Gastroesophageal sphincter (tissue), 4 donors: Measurements from ENCODE around the gene NSUN3. TPM values are rescaled to one million over a fixed set of nuclear protein-coding genes. Genes with fewer than 3 reads are reported as not detected.
"Not testable (repeated sequence)": the region's sequence is repeated elsewhere in the genome, so short reads cannot be mapped to it uniquely, and the experiment has no call there.

Experiments used
- ATAC-seq: fragments of 150-250 bp; one replicate; pipeline ENCODE4 v1.9.1; 2016; ENCODE audit warnings: mild to moderate bottlenecking, moderate library complexity
- H3K27ac ChIP-seq, 4 donors: fragments of 200-600 bp; sonication (generic) in 3 of 4; 1 replicate in 3 of 4; 2 replicates in 1 of 4; pipeline ENCODE4 v1.5.1; 2016 to 2019
- H3K27me3 ChIP-seq: fragments of 200-600 bp; sonication (generic); one replicate; pipeline ENCODE4 v1.5.1; 2019
- H3K36me3 ChIP-seq, 2 donors: fragments of 200-600 bp; sonication (generic); one replicate each; pipeline ENCODE4 v1.5.1; 2019; ENCODE audit warnings: control low read depth in 1 of 2
- H3K4me1 ChIP-seq, 3 donors: fragments of 200-600 bp; sonication (generic); 1 replicate in 2 of 3; 2 replicates in 1 of 3; pipeline ENCODE4 v1.5.1; 2016 to 2019; ENCODE audit warnings: control low read depth in 2 of 3
- H3K4me3 ChIP-seq, 2 donors: fragments of 200-600 bp; sonication (generic); one replicate each; pipeline ENCODE4 v1.5.1; 2019; ENCODE audit warnings: mild to moderate bottlenecking in 1 of 2, moderate library complexity in 1 of 2
- H3K9me3 ChIP-seq, 3 donors: fragments of 200-600 bp; sonication (generic); one replicate each; pipeline ENCODE4 v1.5.1; 2017 to 2019; ENCODE audit warnings: control low read depth in 2 of 3
- EP300 ChIP-seq: sonication (generic); formaldehyde crosslinking; IDR thresholded peaks from one replicate; pipeline ENCODE4 v1.6.1; 2017; ENCODE audit warnings: antibody characterized with exemption, mild to moderate bottlenecking
- POLR2A ChIP-seq, 2 donors: fragments of 450-650 bp; IDR thresholded peaks; one replicate each; pipeline ENCODE4 v1.6.1; 2017; ENCODE audit warnings: antibody characterized with exemption in 2 of 2, mild to moderate bottlenecking in 2 of 2, moderate library complexity in 1 of 2
- POLR2AphosphoS5 ChIP-seq: sonication (generic); formaldehyde crosslinking; IDR thresholded peaks from one replicate; pipeline ENCODE4 v1.6.1; 2017; ENCODE audit warnings: antibody characterized with exemption
- WGBS, 2 donors: methylation state at CpG; one replicate each; pipeline ENCODE4 v1.1.5; 2018; ENCODE audit warnings: low coverage in 1 of 2; 5-methylcytosine and 5-hydroxymethylcytosine counted together
- total RNA-seq, 4 donors: library from RNA; depleted of rRNA; stranded (reverse); fragments of >200 nt; gene quantifications; one replicate each; pipeline ENCODE4 v1.1.0, GENCODE V29; 2016
- TF ChIP-seq, protein P1 (sequence below), 4 experiments: fragments of 200-600 bp in 2 of 4; fragments of 450-650 bp in 2 of 4; sonication (generic) in 1 of 4; IDR thresholded peaks; one replicate each; pipeline ENCODE4 v1.5.1; 2017 to 2019; ENCODE audit warnings: antibody characterized with exemption in 4 of 4, mild to moderate bottlenecking in 2 of 4, moderate library complexity in 2 of 4

Gene NSUN3
- total RNA-seq, 4 donors from 2014 or later = 4.7 to 12.8 (median 9.2) TPM

DNA sequence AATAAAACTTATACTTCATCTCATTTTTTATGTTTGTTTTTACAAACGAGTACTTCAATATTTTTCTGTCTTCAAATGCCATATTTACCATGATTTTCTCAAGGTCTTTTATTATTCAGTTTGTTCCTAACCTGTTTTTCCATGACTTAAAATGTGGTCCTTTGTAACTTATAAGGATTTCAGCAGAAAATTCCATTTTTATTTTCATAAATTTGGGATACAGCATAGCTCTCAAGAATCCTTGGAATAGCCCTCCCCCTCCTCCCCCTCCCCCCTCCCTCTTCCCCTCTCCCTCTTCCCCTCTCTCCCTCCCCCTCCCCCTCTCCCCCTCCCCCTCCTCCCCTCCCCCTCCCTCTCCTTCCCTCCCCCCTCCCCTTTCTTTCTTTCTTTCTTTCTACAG is 19.6 kb upstream of the NSUN3 start:
- ATAC-seq = no peak
- H3K9me3 ChIP-seq = no peaks in the 10 kb centered on the region
- peaks cover 0 to 42% of the 10 kb centered on the region in 2 donors for H3K36me3 ChIP-seq
- H3K27ac ChIP-seq = no peak overlapping the region
- H3K4me1 ChIP-seq = no peaks in the 10 kb centered on the region
- H3K27me3 ChIP-seq = no peaks in the 10 kb centered on the region
- no peak overlapping the region for H3K4me3 ChIP-seq
- TF ChIP-seq, protein P1, sequence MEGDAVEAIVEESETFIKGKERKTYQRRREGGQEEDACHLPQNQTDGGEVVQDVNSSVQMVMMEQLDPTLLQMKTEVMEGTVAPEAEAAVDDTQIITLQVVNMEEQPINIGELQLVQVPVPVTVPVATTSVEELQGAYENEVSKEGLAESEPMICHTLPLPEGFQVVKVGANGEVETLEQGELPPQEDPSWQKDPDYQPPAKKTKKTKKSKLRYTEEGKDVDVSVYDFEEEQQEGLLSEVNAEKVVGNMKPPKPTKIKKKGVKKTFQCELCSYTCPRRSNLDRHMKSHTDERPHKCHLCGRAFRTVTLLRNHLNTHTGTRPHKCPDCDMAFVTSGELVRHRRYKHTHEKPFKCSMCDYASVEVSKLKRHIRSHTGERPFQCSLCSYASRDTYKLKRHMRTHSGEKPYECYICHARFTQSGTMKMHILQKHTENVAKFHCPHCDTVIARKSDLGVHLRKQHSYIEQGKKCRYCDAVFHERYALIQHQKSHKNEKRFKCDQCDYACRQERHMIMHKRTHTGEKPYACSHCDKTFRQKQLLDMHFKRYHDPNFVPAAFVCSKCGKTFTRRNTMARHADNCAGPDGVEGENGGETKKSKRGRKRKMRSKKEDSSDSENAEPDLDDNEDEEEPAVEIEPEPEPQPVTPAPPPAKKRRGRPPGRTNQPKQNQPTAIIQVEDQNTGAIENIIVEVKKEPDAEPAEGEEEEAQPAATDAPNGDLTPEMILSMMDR (IDR thresholded peaks at IDR 0.05) = no peak
- TF ChIP-seq POLR2A (IDR thresholded peaks at IDR 0.05) (no peak), EP300 (no peak), POLR2AphosphoS5 (no peak)
- WGBS, 2 donors = 75 to 92% methylated on average over 1 of the region's 1 CpG

DNA sequence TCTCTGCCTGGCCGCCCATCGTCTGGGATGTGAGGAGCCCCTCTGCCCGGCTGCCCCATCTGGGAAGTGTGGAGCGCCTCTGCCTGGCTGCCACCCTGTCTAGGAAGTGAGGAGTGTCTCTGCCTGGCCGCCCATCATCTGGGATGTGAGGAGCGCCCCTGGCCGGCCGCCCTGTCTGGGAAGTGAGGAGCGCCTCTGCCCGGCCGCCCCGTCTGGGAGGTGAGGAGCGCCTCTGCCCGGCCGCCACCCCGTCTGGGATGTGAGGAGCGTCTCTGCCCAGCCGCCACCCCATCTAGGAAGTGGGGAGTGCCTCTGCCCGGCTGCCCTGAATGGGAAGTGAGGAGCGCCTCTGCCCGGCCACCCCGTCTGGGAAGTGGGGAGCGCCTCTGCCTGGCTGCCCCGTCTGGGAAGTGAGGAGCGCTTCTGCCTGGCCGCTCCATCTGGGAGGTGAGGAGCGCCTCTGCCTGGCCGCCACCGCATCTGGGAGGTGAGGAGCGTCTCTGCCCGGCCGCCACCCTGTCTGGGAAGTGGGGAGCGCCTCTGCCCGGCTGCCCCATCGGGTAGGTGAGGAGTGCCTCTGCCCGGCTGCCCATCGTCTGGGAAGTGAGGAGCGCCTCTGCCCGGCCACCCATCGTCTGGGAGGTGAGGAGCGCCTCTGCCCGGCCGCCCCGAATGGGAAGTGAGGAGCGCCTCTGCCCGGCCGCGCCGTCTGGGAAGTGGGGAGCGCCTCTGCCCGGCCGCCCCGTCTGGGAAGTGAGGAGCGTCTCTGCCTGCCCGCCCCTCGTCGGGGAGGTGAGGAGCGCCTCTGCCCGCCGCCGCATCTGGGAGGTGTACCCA is 18.5 kb upstream of the NSUN3 start:
- not testable (repeated sequence) for H3K27ac ChIP-seq, H3K4me3 ChIP-seq, H3K4me1 ChIP-seq, H3K9me3 ChIP-seq, H3K27me3 ChIP-seq, ATAC-seq
- WGBS, 2 donors = no CpG with 5 or more reads among the region's 61 CpGs
- peaks cover 0 to 37% of the 10 kb centered on the region in 2 donors for H3K36me3 ChIP-seq

DNA sequence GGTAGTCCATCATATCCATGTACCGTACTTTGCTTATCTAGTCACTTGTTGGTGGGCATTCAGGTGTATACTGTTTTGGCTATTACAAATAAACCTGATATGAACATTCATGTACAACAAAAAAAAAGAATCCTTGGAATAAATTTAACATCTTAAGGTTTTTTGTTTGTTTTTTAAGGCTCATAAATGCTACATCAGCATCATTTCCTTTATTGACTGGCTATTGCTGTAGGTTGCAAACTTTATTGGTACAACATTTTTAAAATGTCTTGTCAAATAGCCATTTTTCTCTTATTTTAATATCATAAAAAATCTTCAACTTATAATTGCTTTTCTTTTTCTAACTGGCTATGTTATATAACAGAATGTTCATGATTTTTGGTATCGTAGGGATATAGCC is 16.3 kb upstream of the NSUN3 start:
- ATAC-seq = no peak
- no peak overlapping the region for H3K4me3 ChIP-seq
- peaks cover 0 to 25% of the 10 kb centered on the region in 2 donors for H3K36me3 ChIP-seq
- no peaks in the 10 kb centered on the region for H3K4me1 ChIP-seq
- 91 to 100% methylated on average over 2 of the region's 2 CpGs for WGBS, 2 donors
- H3K27ac ChIP-seq = no peak overlapping the region
- no peaks in the 10 kb centered on the region for H3K27me3 ChIP-seq
- no peaks in the 10 kb centered on the region for H3K9me3 ChIP-seq
- TF ChIP-seq POLR2A (IDR thresholded peaks at IDR 0.05) (no peak), POLR2AphosphoS5 (no peak), EP300 (no peak)
- TF ChIP-seq, protein P1 (IDR thresholded peaks at IDR 0.05) = no peak

DNA sequence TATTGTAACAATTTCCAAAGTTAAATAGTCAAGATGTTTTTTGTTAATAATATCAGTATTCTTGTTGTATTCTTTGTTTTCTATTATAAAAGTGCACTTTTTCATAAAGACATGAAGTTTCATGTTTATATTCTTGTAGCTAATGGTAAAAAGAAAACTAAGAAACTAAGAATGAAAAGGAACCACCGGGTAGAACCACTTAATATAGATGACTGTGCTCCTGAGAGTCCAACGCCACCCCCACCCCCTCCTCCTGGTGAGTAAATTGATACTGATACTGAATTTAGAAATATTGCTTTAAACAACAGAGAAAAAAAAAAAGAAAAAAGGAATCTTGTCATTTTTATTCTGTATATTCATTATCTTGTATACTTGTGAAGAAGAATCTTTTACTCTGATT is 13.6 kb upstream of the NSUN3 start:
- Histone ChIP-seq H3K27me3 (no peaks in the 10 kb centered on the region), H3K4me3 (no peak overlapping the region), H3K4me1 (no peaks in the 10 kb centered on the region), H3K36me3 (peaks cover 0 to 27% of the 10 kb centered on the region in 2 donors), H3K9me3 (no peaks in the 10 kb centered on the region), H3K27ac (no peak overlapping the region)
- TF ChIP-seq POLR2AphosphoS5 (no peak), POLR2A (IDR thresholded peaks at IDR 0.05) (no peak), EP300 (no peak)
- TF ChIP-seq, protein P1 (IDR thresholded peaks at IDR 0.05) = no peak
- no peak for ATAC-seq
- 89 to 92% methylated on average over 2 of the region's 2 CpGs for WGBS, 2 donors

DNA sequence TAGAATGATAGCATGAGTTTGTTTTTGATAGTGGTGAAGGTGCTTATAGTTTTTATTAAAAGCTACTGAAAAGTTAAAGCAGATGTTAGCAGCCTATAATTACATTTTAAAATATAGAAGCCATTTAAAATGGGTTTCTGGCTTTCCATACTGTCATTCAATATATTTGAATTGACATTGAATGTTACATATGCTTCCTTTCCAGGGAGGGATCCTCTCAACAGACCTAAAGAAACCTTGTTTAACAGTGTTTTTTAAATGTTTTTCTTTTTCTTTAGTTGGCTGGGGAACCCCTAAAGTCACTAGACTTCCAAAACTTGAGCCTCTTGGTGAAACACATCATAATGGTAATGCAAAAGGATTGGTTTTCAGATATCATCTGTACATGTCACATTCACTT is 12.3 kb upstream of the NSUN3 start:
- H3K27me3 ChIP-seq = no peaks in the 10 kb centered on the region
- H3K27ac ChIP-seq = no peak overlapping the region
- no peaks in the 10 kb centered on the region for H3K9me3 ChIP-seq
- TF ChIP-seq POLR2AphosphoS5 (no peak), EP300 (no peak), POLR2A (IDR thresholded peaks at IDR 0.05) (no peak)
- TF ChIP-seq, protein P1 (IDR thresholded peaks at IDR 0.05) = no peak
- H3K36me3 ChIP-seq = peaks cover 0 to 15% of the 10 kb centered on the region in 2 donors
- no peak overlapping the region for H3K4me3 ChIP-seq
- no peaks in the 10 kb centered on the region for H3K4me1 ChIP-seq
- ATAC-seq = no peak
